DOHH2 (cell line): ENCODE data around the gene GRIP2.

Experiments
- H3F3A ChIP-seq: fragments of 200-600 bp; sonication (generic), shearing (Covaris generic); 2 replicates; pipeline ENCODE4 v1.6.0; 2016; ENCODE audit warnings: antibody characterized with exemption, mild to moderate bottlenecking; ENCODE audit not compliant: control insufficient read depth, insufficient read depth
- H3K27ac ChIP-seq: fragments of 200-600 bp; sonication (generic); 2 replicates; pipeline ENCODE4 v1.5.1; 2014; ENCODE audit warnings: low read depth, mild to moderate bottlenecking, low read length, moderate library complexity
- H3K27me3 ChIP-seq: fragments of 200-600 bp; sonication (generic); 2 replicates; pipeline ENCODE4 v1.6.1; 2014; ENCODE audit warnings: mild to moderate bottlenecking, low read length, mixed read lengths; ENCODE audit not compliant: control insufficient read depth
- H3K36me3 ChIP-seq: fragments of 200-600 bp; sonication (generic); 2 replicates; pipeline ENCODE4 v1.6.1; 2014; ENCODE audit warnings: mild to moderate bottlenecking, low read length, moderate library complexity, mixed read lengths; ENCODE audit not compliant: control insufficient read depth
- H3K4me1 ChIP-seq: fragments of 200-600 bp; sonication (generic); 2 replicates; pipeline ENCODE4 v1.6.1; 2014; ENCODE audit warnings: mild to moderate bottlenecking, low read length, mixed read lengths; ENCODE audit not compliant: control insufficient read depth
- H3K4me2 ChIP-seq: fragments of 200-600 bp; sonication (generic); 2 replicates; pipeline ENCODE4 v1.6.0; 2014; ENCODE audit warnings: mild to moderate bottlenecking, low read length, moderate library complexity
- H3K4me3 ChIP-seq: fragments of 200-600 bp; sonication (generic); 2 replicates; pipeline ENCODE4 v1.5.1; 2014; ENCODE audit warnings: mild to moderate bottlenecking, low read length, mixed read lengths
- H3K79me2 ChIP-seq: fragments of 200-600 bp; sonication (generic); 2 replicates; pipeline ENCODE4 v1.6.1; 2014; ENCODE audit warnings: mild to moderate bottlenecking, low read length, mixed read lengths; ENCODE audit not compliant: control insufficient read depth
- H3K9me2 ChIP-seq: fragments of 200-600 bp; sonication (generic); replicated peaks from 2 replicates; pipeline ENCODE4 v1.6.1; 2014; ENCODE audit warnings: mild to moderate bottlenecking, low read length, mixed read lengths; ENCODE audit not compliant: control insufficient read depth
- H3K9me3 ChIP-seq: fragments of 200-600 bp; sonication (generic); 2 replicates; pipeline ENCODE4 v1.6.1; 2014; ENCODE audit warnings: antibody characterized with exemption, low read length, mixed read lengths; ENCODE audit not compliant: control insufficient read depth, insufficient read depth
- H4K20me1 ChIP-seq: fragments of 200-600 bp; sonication (generic); 2 replicates; pipeline ENCODE4 v1.6.0; 2014; ENCODE audit warnings: low read depth, mild to moderate bottlenecking, antibody characterized with exemption, low read length, moderate library complexity; ENCODE audit not compliant: control insufficient read depth, insufficient read depth
- CTCF ChIP-seq: fragments of 200-600 bp; sonication (generic); IDR thresholded peaks from one replicate; pipeline ENCODE4 v1.5.1; 2014; ENCODE audit warnings: antibody characterized with exemption, mild to moderate bottlenecking, low read depth, low read length; ENCODE audit not compliant: poor library complexity, severe bottlenecking
- EZH2phosphoT487 ChIP-seq: fragments of 200-600 bp; sonication (generic); IDR thresholded peaks from 2 replicates; pipeline ENCODE4 v1.6.1; 2017; ENCODE audit warnings: borderline replicate concordance, mild to moderate bottlenecking, antibody characterized with exemption, low read length, moderate library complexity, mixed read lengths

The GRIP2 gene

GRCh38 chr3:14450922-14451606, 89.1 kb downstream of the GRIP2 start:
- H3K4me1 ChIP-seq, result no peaks in the 10 kb centered on the region
- H4K20me1 ChIP-seq, result no peaks in the 10 kb centered on the region; the same call in 1 of the 2 replicates
- peaks cover 87% of the 10 kb centered on the region for H3K36me3 ChIP-seq
- no peak overlapping the region for H3K27ac ChIP-seq
- no peaks in the 10 kb centered on the region for H3K27me3 ChIP-seq
- H3K4me2 ChIP-seq, result no peak overlapping the region
- no peaks in the 10 kb centered on the region for H3K79me2 ChIP-seq
- H3F3A ChIP-seq, result no peaks in the 10 kb centered on the region
- no peaks in the 10 kb centered on the region for H3K9me3 ChIP-seq
- H3K9me2 ChIP-seq, result no peaks in the 10 kb centered on the region
- H3K4me3 ChIP-seq, result no peak overlapping the region
- TF ChIP-seq EZH2phosphoT487 (no peak), CTCF (no peak)

- Histone ChIP-seq H3K27ac (no peak overlapping the region), H3K9me3 (no peaks in the 10 kb centered on the region), H3F3A (no peaks in the 10 kb centered on the region), H3K4me2 (no peak overlapping the region), H4K20me1 (no peaks in the 10 kb centered on the region; the same call in 1 of the 2 replicates), H3K9me2 (no peaks in the 10 kb centered on the region), H3K4me3 (no peak overlapping the region), H3K79me2 (no peaks in the 10 kb centered on the region), H3K4me1 (no peaks in the 10 kb centered on the region), H3K36me3 (peaks cover 87% of the 10 kb centered on the region), H3K27me3 (no peaks in the 10 kb centered on the region)
- TF ChIP-seq CTCF, result no peak
- TF ChIP-seq EZH2phosphoT487, result no peak
These were observed 89.6 kb downstream of the GRIP2 start for GRCh38 chr3:14450506-14450905.

- H3K9me3 ChIP-seq, result no peaks in the 10 kb centered on the region
- TF ChIP-seq EZH2phosphoT487 (no peak), CTCF (no peak)
- no peak overlapping the region for H3K27ac ChIP-seq
These were observed 91.1 kb downstream of the GRIP2 start for GRCh38 chr3:14448756-14449727.

More at GRCh38 chr3:14448756-14449727, 91.1 kb downstream of the GRIP2 start:
- no peaks in the 10 kb centered on the region for H3K27me3 ChIP-seq
- no peaks in the 10 kb centered on the region; the same call in 1 of the 2 replicates for H4K20me1 ChIP-seq
- no peak overlapping the region for H3K4me3 ChIP-seq
- H3F3A ChIP-seq, result no peaks in the 10 kb centered on the region
- no peaks in the 10 kb centered on the region for H3K9me2 ChIP-seq
- H3K79me2 ChIP-seq, result 0 out of 2 replicates have a peak, but pooled peaks cover 3% of the 10 kb centered on the region
- no peaks in the 10 kb centered on the region for H3K4me1 ChIP-seq
- no peak overlapping the region for H3K4me2 ChIP-seq
- peaks cover 89% of the 10 kb centered on the region for H3K36me3 ChIP-seq
